Stimulated activated naive CD4-positive, alpha-beta T cell treated with Interleukin-2 at 50 U/mL for 16 hours (primary cell): ENCODE data around the gene TRPV4.

ENCODE experiments used
- DNase-seq: peaks from one replicate; lab custom pipeline; 2025; lab: John Stamatoyannopoulos, UW

The TRPV4 gene

DNA sequence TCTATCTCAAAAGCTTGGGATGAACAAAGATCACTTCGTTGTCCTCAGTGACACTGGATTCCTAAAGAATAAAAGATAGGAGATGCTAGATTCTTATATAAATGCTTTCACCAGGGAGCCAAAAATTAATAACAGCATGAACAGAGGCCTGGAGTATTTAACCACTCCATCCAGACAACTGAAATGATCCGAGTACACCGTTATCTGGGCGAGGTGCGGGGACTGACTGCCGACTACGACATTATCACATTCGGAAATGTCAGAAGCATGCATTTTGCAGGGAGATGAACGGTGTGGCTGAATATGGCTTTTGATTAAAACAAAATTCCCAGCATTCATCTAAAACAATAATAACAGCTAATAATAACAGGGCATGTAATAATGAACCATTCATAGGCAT lies 56.6 kb downstream of the TRPV4 start:
- DNase-seq: no peak

DNA sequence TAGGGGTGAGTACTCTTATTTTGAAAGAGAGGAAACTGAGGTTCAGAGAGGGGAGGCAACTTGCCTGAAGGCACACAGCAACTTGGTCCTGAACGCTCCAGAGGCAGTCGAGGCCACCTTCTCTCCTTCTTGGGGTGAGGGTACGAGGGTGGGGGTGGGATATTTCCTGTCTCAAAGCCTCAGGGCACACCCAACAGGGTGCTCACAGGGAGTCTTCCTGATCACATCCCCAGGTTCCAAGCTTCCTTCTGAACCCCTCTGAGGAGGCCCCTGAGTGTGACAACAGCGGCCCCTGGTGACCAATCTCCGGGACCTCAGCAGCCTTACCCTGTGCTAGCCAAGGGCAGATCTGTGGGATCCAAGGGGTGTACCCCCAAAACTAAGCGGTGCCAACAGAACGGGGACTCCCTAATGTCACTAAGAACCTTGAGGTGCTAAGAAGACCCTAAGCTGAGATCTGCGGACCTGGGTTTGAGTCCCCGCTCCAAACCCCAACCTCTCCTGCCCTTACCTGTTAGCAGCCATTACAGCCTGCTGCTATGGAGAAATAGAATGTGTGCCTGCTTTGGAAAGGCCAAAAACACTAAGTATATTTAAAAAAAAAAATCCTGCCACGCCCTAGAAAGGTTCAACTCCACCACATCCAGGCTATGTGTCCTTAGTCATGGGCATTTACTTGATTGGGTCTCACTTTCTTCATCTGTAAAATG lies 57.9 kb downstream of the TRPV4 start:
- peak; percentile 60 for DNase-seq

DNA sequence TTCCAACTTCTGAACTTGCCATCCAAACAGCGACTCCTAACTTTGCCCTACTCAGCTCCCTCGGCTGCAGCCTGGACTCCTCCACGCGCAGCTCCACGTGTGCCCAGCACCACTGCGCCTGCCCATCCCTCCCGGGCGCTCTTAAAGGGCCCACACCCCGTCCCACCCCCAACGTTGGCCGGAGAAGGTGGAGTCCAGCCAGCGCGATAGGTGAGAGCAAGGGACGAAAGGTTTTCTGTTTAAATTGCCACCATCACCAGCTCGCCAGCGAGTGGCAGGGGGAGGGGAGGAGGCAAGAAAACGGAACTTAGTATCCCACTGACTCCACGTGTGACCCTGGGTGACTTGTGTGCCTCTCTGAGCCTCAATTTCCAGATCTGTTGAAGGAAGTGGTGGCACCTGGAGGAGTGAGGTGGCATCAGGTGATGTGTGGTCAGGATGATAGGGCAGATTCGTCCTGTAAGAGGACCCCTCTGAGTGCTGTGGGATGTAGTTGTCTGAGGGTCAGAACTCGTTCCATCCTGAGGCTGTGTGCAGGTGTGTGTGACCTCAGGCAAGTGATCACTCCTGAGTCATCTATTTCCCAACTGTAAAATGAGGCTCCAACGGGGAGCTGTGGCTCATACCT lies 59.7 kb downstream of the TRPV4 start:
- DNase-seq: no peak

- DNase-seq: no peak
These were observed 60.4 kb downstream of the TRPV4 start for GRCh38 chr12:109772622-109773321.

DNA sequence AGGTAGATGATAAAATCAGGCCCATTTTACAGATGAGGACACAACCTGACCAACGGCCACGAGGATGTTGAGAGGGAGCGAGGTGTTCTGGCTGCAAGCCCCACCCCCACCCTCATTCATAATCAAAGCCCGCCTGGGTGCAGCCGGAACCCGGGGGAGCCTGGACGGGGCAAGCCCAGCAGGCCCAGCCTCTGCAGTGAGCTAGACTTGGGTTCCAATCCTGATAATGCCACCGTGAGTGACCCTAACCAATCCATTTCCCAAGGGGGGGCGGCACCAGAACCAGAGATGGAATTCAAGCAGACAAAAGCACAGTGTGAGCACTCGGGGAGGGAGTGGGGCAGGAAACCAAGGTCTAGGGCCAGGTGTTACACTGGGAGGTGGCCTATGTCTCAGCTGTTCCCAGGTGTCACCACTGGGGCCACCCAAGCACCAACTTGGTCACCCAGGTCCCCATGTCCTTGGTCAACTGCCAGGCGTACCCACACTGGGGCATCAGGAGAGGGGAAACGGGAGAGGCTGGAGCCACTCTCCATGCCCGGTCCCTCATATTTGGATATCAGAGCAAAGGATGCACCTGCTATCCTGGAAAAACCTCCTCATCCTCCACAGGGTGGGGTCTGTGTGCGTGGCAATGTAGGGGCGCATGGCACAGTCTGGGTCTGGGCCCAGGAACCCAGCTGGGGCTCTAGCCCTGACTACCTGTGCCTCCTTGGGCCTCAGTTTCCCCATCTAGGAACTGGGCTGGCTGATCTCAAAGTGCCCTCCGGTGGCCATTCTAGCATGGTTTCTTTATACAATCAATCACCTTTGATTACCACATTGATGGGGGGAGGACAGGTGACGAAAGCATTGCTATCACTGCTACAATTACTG lies 61.2 kb downstream of the TRPV4 start:
- DNase-seq: no peak

DNA sequence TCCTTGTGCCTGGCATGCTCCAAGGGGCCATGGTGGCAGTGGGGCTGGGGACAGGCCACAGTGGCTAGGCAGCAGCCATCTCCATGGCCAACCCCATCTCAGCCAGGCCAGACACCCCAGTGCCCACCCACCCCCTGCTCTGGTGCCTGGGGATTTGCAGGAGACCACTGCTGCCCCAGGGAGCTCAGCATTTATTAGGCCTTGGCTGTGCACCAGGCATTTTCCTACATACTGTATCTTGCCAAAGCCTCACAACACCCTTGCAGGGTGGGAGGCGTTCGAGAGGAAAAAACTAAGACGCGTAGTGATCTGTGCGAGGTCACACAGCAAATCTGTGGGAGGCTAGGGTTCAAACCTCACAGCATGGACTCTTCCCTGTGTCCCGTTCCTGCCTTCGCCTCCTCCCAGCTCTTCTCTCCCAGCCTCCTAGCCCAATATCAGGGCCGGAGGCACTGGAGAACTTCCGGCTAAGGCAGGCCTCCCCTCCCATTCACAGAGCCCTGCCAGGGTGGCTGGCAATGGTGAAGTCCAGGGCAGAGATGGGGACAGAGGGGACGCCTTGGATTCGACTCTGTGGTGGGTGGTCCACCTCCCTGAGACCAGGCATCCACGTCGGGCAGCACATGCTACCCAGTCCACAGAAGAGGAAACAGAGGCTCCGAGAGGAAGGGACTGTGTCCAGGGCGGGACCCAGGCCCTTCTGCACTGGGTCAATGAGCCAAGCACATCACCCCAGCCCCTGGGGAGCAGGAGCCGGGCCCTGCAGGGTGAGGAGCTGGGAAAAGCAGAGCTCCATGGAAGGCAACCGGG lies 62.1 kb downstream of the TRPV4 start:
- no peak for DNase-seq

GRCh38 chr12:109770104-109770860 lies 62.9 kb downstream of the TRPV4 start:
- no peak for DNase-seq

DNA sequence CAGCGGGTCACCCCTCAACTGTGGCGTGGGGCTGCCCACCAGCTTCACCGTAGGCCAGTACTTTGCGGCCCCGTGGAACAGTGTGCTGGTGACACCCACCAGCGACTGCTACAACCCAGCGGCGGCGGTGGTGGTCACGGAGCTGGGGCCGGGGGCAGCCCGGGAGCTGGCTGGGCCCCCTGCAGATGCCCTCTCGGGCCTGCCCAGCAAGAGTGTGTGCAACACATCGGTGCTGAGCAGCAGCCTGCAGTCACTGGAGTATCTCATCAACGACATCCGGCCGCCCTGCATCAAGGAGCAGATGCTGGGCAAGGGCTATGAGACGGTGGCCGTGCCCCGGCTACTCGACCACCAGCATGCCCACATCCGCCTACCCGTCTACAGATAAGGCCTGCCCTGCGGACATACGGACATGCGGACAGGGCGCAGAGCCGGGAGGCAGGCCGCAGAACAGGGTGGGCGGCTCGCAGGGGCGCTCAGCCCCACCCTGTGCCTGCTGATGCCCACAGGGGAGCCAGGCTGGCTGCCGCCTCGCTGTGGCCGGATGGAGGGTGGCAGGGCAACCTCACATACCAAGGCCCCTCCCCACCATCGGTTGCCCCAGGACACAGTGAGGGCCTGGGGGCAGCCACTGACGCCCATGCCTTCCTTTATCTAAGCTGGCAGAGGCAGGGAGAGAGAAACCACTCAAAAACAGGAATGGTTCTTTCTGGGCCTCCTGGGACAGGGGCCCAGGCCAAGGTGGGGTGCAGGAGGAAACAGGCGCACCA lies 64.1 kb downstream of the TRPV4 start:
- DNase-seq: no peak

DNA sequence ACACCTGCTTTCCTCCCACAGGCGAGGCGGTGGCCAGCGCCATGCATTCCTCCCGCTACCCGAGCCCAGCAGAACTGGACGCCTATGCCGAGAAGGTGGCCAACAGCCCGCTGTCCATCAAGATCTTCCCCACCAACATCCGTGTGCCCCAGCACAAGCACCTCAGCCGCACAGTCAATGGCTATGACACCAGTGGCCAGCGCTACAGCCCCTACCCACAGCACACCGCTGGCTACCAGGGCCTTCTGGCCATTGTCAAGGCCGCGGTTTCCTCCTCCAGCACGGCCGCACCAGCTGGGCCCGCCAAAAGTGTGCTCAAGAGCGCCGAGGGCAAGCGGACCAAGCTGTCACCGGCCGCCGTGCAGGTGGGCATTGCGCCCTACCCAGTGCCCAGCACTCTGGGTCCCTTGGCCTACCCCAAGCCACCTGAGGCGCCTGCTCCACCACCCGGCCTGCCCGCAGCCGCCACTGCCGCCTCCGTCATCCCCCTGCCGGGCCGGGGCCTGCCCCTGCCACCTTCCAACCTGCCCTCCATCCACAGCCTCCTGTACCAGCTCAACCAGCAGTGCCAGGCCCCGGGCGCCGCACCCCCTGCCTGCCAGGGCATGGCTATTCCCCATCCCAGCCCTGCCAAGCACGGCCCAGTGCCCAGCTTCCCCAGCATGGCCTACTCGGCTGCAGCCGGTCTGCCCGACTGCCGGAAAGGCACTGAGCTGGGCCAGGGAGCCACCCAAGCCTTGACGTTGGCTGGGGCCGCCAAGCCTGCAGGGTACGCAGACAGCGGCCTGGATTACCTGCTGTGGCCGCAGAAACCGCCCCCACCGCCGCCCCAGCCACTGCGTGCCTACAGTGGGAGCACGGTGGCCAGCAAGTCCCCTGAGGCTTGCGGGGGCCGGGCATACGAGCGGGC lies 65.0 kb downstream of the TRPV4 start:
- no peak for DNase-seq

- no peak for DNase-seq
These were observed 65.7 kb downstream of the TRPV4 start for GRCh38 chr12:109767456-109767855.

DNA sequence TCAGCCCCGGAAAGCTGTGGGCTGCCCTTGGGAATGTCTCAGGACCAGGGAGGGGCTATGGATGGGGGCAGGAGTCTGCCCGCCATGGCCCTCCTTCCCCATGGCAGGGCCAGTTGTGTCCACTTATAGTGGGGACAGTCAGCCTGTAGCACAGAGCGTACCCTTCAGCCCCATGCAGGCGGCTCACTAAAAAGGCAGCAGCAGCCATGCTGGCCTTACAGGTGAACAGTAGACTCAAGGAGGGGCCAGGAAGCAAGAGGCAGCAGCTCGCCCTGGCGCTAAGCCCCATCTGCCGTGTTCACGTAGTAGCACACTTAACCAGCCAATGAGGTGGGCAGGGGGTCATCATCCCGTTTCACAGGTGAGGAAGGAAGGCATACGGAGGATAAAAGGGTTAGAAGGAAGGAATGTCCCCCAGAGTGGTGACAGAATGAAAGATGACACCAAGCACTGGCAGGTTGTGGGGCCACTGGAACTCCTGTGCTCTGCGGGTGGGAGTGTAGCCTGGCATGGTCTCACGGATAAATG lies 66.9 kb downstream of the TRPV4 start:
- no peak for DNase-seq

DNA sequence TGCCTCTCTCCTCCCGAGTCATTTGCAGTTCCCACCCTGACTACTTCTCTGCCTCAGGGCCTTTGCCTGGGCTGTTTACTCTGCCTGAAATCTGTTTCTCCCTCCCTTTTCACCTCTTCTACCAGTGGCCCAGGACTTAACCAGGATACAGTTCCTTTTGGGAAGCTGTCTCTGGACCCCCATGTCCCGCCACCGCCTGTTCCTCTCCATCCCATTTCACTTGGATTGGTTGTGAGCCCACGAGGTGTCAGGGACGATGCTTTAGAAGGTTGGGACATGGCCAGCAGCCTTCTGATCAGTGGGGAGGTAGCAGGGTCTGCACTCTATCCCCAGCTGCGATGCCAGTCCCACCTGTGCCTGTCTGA lies 67.8 kb downstream of the TRPV4 start:
- no peak for DNase-seq

GRCh38 chr12:109764776-109765445 lies 68.3 kb downstream of the TRPV4 start:
- DNase-seq: no peak

- DNase-seq: no peak
These were observed 69.1 kb downstream of the TRPV4 start for GRCh38 chr12:109764123-109764522.

DNA sequence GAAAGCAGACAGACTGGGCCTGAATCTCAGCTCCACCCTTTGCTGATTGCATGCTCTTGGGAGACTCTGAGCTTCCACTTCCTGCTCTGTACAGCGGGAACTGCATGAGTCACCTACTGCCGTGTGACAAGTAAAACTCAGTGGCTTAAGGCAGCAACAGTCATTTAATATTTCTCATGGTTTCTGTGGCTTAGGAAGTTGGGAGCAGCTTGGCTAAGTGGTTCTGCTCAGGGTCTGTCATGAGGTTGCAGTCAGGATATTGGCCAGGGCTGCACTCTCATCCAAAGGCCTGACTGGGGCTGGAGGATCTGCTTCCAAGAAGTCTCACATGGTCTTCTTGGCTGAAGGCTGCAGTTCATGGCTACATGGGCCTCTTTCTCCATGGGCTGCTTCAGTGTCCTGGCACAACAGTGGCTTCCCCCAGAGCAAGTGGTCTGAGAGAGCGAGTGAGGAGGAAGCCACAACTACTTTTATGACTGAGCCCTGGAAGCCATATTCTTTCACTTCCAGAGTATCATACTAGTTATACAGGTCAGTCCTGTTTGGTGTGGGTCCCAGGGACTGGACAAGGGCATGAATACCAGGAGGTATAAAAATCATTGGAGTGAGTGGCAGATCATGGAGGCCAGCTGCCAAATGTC lies 69.9 kb downstream of the TRPV4 start:
- DNase-seq: no peak

- DNase-seq: no peak
These were observed 70.5 kb downstream of the TRPV4 start for GRCh38 chr12:109762673-109763191.

GRCh38 chr12:109762071-109762672 lies 71.0 kb downstream of the TRPV4 start:
- no peak for DNase-seq
